MCF 10A (cell line): Measurements from ENCODE around the gene SERTAD1. TPM values are rescaled to one million over a fixed set of nuclear protein-coding genes. Genes with fewer than 3 reads are reported as not detected.

Source experiments
- BruUV-seq: library from RNA; stranded (reverse); fragments of 400-500 nt; replicated peaks from 2 replicates; lab custom pipeline; 2021; lab: Mats Ljungman, UMichigan
- CTCF ChIA-PET: fragments of 300-600 bp; sonication (Branson Sonifier 250); formaldehyde crosslinking; extraction: SDS; loops from one replicate; lab custom pipeline; 2021; ENCODE audit warnings: antibody characterized with exemption, inconsistent platforms; lab: Yijun Ruan, JAX
- POLR2A ChIA-PET: fragments of 300-600, 350-650 bp; sonication (Branson Sonifier 250); formaldehyde crosslinking; extraction: SDS; loops from one replicate; lab custom pipeline; 2020; ENCODE audit warnings: antibody characterized with exemption, inconsistent platforms; lab: Yijun Ruan, JAX
- DNase-seq: peaks from one replicate; pipeline ENCODE4 v3.0.0-alpha.2; 2018; ENCODE audit not compliant: unreplicated experiment
- H3K27ac Mint-ChIP-seq: one replicate; pipeline ENCODE4 v1.8.0; 2022; ENCODE audit warnings: mild to moderate bottlenecking, low read depth, mixed read lengths; ENCODE audit not compliant: unreplicated experiment
- H3K27me3 Mint-ChIP-seq: one replicate; pipeline ENCODE4 v1.8.0; 2022; ENCODE audit warnings: mixed read lengths; ENCODE audit not compliant: insufficient read depth, unreplicated experiment
- H3K36me3 Mint-ChIP-seq: one replicate; pipeline ENCODE4 v1.8.0; 2022; ENCODE audit warnings: mild to moderate bottlenecking, moderate library complexity, mixed read lengths; ENCODE audit not compliant: insufficient read depth, unreplicated experiment
- H3K4me1 Mint-ChIP-seq: one replicate; pipeline ENCODE4 v1.8.0; 2022; ENCODE audit warnings: mixed read lengths; ENCODE audit not compliant: insufficient read depth, unreplicated experiment
- H3K4me3 Mint-ChIP-seq: one replicate; pipeline ENCODE4 v1.8.0; 2022; ENCODE audit warnings: mild to moderate bottlenecking, moderate library complexity, mixed read lengths; ENCODE audit not compliant: unreplicated experiment
- H3K9me3 Mint-ChIP-seq: one replicate; pipeline ENCODE4 v1.8.0; 2022; ENCODE audit warnings: mixed read lengths; ENCODE audit not compliant: unreplicated experiment
- intact Hi-C: fragments of 100-400 bp; cut with micrococcal nuclease; formaldehyde crosslinking; loops from 2 replicates; pipeline ENCODE4 v1.14.1; 2022
- total RNA-seq: library from RNA; stranded (reverse); gene quantifications from 2 replicates; pipeline ENCODE4 v1.2.3, GENCODE V29; 2022
- TF ChIP-seq, protein P1 (sequence below): fragments of 200-600 bp; IDR thresholded peaks from one replicate; pipeline ENCODE4 v1.8.0; 2022; ENCODE audit warnings: antibody characterized with exemption, mild to moderate bottlenecking; ENCODE audit not compliant: unreplicated experiment

SERTAD1 gene
- total RNA-seq, 1 experiment from 2014 or later = 17.9 TPM

- CTCF ChIA-PET = interaction anchor here (0.6 to 2.4 kb wide), 6 partner anchors 11 to 41 kb away, joined by 3 to 13 read pairs (median 3); no protein-coding TSS in a partner anchor
- no peak overlapping the region for H3K4me3 Mint-ChIP-seq
- H3K27me3 Mint-ChIP-seq = no peaks in the 10 kb centered on the region
- no peak for DNase-seq
- H3K4me1 Mint-ChIP-seq = peaks cover 16% of the 10 kb centered on the region
- intact Hi-C loops = no loop called here
- no peaks in the 10 kb centered on the region for H3K36me3 Mint-ChIP-seq
- POLR2A ChIA-PET = interaction anchor here (1.6 kb wide), 1 partner anchor 36 kb away, joined by 3 read pairs; no protein-coding TSS in a partner anchor
- no TSS peak for BruUV-seq
- no peaks in the 10 kb centered on the region for H3K9me3 Mint-ChIP-seq
- H3K27ac Mint-ChIP-seq = no peak overlapping the region
- TF ChIP-seq, protein P1, sequence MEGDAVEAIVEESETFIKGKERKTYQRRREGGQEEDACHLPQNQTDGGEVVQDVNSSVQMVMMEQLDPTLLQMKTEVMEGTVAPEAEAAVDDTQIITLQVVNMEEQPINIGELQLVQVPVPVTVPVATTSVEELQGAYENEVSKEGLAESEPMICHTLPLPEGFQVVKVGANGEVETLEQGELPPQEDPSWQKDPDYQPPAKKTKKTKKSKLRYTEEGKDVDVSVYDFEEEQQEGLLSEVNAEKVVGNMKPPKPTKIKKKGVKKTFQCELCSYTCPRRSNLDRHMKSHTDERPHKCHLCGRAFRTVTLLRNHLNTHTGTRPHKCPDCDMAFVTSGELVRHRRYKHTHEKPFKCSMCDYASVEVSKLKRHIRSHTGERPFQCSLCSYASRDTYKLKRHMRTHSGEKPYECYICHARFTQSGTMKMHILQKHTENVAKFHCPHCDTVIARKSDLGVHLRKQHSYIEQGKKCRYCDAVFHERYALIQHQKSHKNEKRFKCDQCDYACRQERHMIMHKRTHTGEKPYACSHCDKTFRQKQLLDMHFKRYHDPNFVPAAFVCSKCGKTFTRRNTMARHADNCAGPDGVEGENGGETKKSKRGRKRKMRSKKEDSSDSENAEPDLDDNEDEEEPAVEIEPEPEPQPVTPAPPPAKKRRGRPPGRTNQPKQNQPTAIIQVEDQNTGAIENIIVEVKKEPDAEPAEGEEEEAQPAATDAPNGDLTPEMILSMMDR = no peak
Observed at GRCh38 chr19:40407714-40408597, 17.8 kb downstream of the SERTAD1 start.

GRCh38 chr19:40403262-40403984 is 22.4 kb downstream of the SERTAD1 start:
- ChIA-PET POLR2A (interaction anchor here (0.6 to 2.3 kb wide), 22 partner anchors 12 to 1998 kb away, joined by 3 to 23 read pairs (median 4); partner anchors contain the start of genes C19orf47, PLD3, SERTAD1 and SERTAD3), CTCF (interaction anchor here (0.6 to 1.7 kb wide), 5 partner anchors 14 to 98 kb away, joined by 3 to 9 read pairs (median 4); no protein-coding TSS in a partner anchor)
- Mint-ChIP-seq H3K27me3 (no peaks in the 10 kb centered on the region), H3K36me3 (no peaks in the 10 kb centered on the region), H3K4me3 (peak overlapping the region; percentile 79), H3K27ac (no peak overlapping the region), H3K9me3 (no peaks in the 10 kb centered on the region), H3K4me1 (peaks cover 20% of the 10 kb centered on the region)
- peak; percentile 92 for DNase-seq
- intact Hi-C loops = no loop called here
- no TSS peak for BruUV-seq
- TF ChIP-seq, protein P1 = peak; percentile 6

GRCh38 chr19:40400559-40400958 is 25.2 kb downstream of the SERTAD1 start:
- DNase-seq = no peak
- TF ChIP-seq, protein P1 = no peak
- H3K27me3 Mint-ChIP-seq = no peaks in the 10 kb centered on the region
- POLR2A ChIA-PET = no interaction called here
- H3K4me1 Mint-ChIP-seq = peaks cover 20% of the 10 kb centered on the region
- CTCF ChIA-PET = no interaction called here
- no peaks in the 10 kb centered on the region for H3K9me3 Mint-ChIP-seq
- H3K4me3 Mint-ChIP-seq = no peak overlapping the region
- no peak overlapping the region for H3K27ac Mint-ChIP-seq
- intact Hi-C loops = no loop called here
- BruUV-seq = no TSS peak
- no peaks in the 10 kb centered on the region for H3K36me3 Mint-ChIP-seq
